ENCODE results near the gene TSNAX. TPM values are rescaled to one million over a fixed set of nuclear protein-coding genes. Genes with fewer than 3 reads are reported as not detected.
"Not testable (repeated sequence)": the region's sequence is repeated elsewhere in the genome, so short reads cannot be mapped to it uniquely, and the experiment has no call there.

Gene TSNAX
- total RNA-seq, 1 experiment from 2014 or later = 47.1 TPM

GRCh38 chr1:231592809-231593208 lies 64.3 kb downstream of the TSNAX start:
- no TSS peak for BruUV-seq (replicated peaks)
- CTCF ChIA-PET = interaction anchor here (0.7 to 1.1 kb wide), 2 partner anchors 8 to 245 kb away, joined by 3 read pairs; no protein-coding TSS in a partner anchor
- RAD21 ChIA-PET (ENCODE audit: low non-redundant PET in 1 of 2, low total read pairs in 2 of 2, uncharacterized antibody in 2 of 2, unreplicated experiment in 2 of 2) = no interaction called here

GRCh38 chr1:231593264-231593663 lies 64.8 kb downstream of the TSNAX start:
- H3K9me2 ChIP-seq (ENCODE audit: insufficient read depth) = not testable (repeated sequence)

More at GRCh38 chr1:231592809-231593208, 64.3 kb downstream of the TSNAX start:
- POLR2A ChIA-PET = no interaction called here
- H3K27me3 ChIP-seq (ENCODE audit: insufficient read depth, low read length) = no peaks in the 10 kb centered on the region
- no peaks in the 10 kb centered on the region for H4K20me1 ChIP-seq (ENCODE audit: insufficient read depth)
- intact Hi-C loops (cut with micrococcal nuclease) = no loop called here
- H3K4me2 ChIP-seq (ENCODE audit: low read length) = no peak overlapping the region
- ATAC-seq = no peak
- no peaks in the 10 kb centered on the region for H3K4me1 ChIP-seq (ENCODE audit: control insufficient read depth in 1 of 2, insufficient read depth in 2 of 2, low read length in 2 of 2)
- no peak overlapping the region for H2AFZ ChIP-seq (ENCODE audit: low read depth, low read length, poor library complexity, severe bottlenecking)
- no peak for DNase-seq (ENCODE audit: low read depth, low spot score)
- TF ChIP-seq RAD21 (IDR thresholded peaks at IDR 0.05; ENCODE audit: low read depth) (no peak), ELF1 (IDR thresholded peaks at IDR 0.05; ENCODE audit: borderline replicate concordance, low read depth) (no peak), SIN3A (IDR thresholded peaks at IDR 0.05; ENCODE audit: low read depth) (no peak), CTCF (IDR thresholded peaks at IDR 0.05 in 2 of 3, conservative IDR thresholded peaks at IDR 0.05 in 1 of 3; ENCODE audit: borderline replicate concordance in 1 of 3, insufficient read depth in 1 of 3, low read depth in 2 of 3, low read length in 2 of 3) (no peak), ZBTB33 (IDR thresholded peaks at IDR 0.05; ENCODE audit: extremely low read depth, insufficient replicate concordance, low read length) (no peak), TCF7L2 (IDR thresholded peaks at IDR 0.05; ENCODE audit: borderline replicate concordance, extremely low read depth, insufficient read depth, insufficient read length) (no peak), MAX (IDR thresholded peaks at IDR 0.05) (no peak), ZNF274 (IDR thresholded peaks at IDR 0.05; ENCODE audit: low read depth, low read length) (no peak), JUND (IDR thresholded peaks at IDR 0.05) (no peak), ZFX (IDR thresholded peaks at IDR 0.05) (no peak), ATF3 (IDR thresholded peaks at IDR 0.05) (no peak), FOSL1 (IDR thresholded peaks at IDR 0.05; ENCODE audit: low read depth) (no peak), EZH2 (IDR thresholded peaks at IDR 0.05) (no peak), CEBPB (IDR thresholded peaks at IDR 0.05; ENCODE audit: low read depth) (no peak)
- no peaks in the 10 kb centered on the region for H3K36me3 ChIP-seq (ENCODE audit: control insufficient read depth in 1 of 2, insufficient read depth in 2 of 2, low read length in 2 of 2)
- no peak overlapping the region for H3K27ac ChIP-seq (ENCODE audit: low read depth, low read length)
- no peaks in the 10 kb centered on the region for H3K9me2 ChIP-seq (ENCODE audit: insufficient read depth)
- H3K9me3 ChIP-seq (ENCODE audit: control insufficient read depth in 1 of 2, insufficient read depth in 1 of 2, low read depth in 1 of 2, low read length in 2 of 2) = no peaks in the 10 kb centered on the region
- H3K9ac ChIP-seq (ENCODE audit: low read length) = no peak overlapping the region
- no peak overlapping the region for H3K4me3 ChIP-seq (replicated peaks in 1 of 2; ENCODE audit: low read depth in 1 of 2, low read length in 2 of 2)
- H3K79me2 ChIP-seq (ENCODE audit: insufficient read depth, low read length) = no peaks in the 10 kb centered on the region

More at GRCh38 chr1:231593264-231593663, 64.8 kb downstream of the TSNAX start:
- H3K4me3 ChIP-seq (replicated peaks in 1 of 2; ENCODE audit: low read depth in 1 of 2, low read length in 2 of 2); H3K79me2 ChIP-seq (ENCODE audit: insufficient read depth, low read length); H3K9me3 ChIP-seq (ENCODE audit: control insufficient read depth in 1 of 2, insufficient read depth in 1 of 2, low read depth in 1 of 2, low read length in 2 of 2); H3K9ac ChIP-seq (ENCODE audit: low read length); H3K27me3 ChIP-seq (ENCODE audit: insufficient read depth, low read length); POLR2A ChIA-PET; RAD21 ChIA-PET (ENCODE audit: low non-redundant PET in 1 of 2, low total read pairs in 2 of 2, uncharacterized antibody in 2 of 2, unreplicated experiment in 2 of 2); H3K27ac ChIP-seq (ENCODE audit: low read depth, low read length); intact Hi-C loops (cut with micrococcal nuclease); H3K4me1 ChIP-seq (ENCODE audit: control insufficient read depth in 1 of 2, insufficient read depth in 2 of 2, low read length in 2 of 2); H2AFZ ChIP-seq (ENCODE audit: low read depth, low read length, poor library complexity, severe bottlenecking); BruUV-seq (replicated peaks); ATAC-seq; H3K36me3 ChIP-seq (ENCODE audit: control insufficient read depth in 1 of 2, insufficient read depth in 2 of 2, low read length in 2 of 2); DNase-seq (ENCODE audit: low read depth, low spot score); H4K20me1 ChIP-seq (ENCODE audit: insufficient read depth); H3K4me2 ChIP-seq (ENCODE audit: low read length): not testable (repeated sequence)
- CTCF ChIA-PET = interaction anchor here (0.7 to 1.1 kb wide), 2 partner anchors 9 to 246 kb away, joined by 3 read pairs; no protein-coding TSS in a partner anchor
